GM12892 (cell line): ENCODE measurements around the gene IFITM2.

Experiments
- POLR2A ChIP-seq: IDR thresholded peaks from 2 replicates; pipeline ENCODE4 v1.6.1; 2011; ENCODE audit warnings: low read depth, low read length, control low read depth
- POLR2AphosphoS5 ChIP-seq: IDR thresholded peaks from 2 replicates; pipeline ENCODE4 v1.6.1; 2011; ENCODE audit warnings: low read depth, low read length, control low read depth
- TAF1 ChIP-seq: IDR thresholded peaks from 2 replicates; pipeline ENCODE4 v1.6.1; 2011; ENCODE audit warnings: low read depth, mild to moderate bottlenecking, control low read depth, low read length, borderline replicate concordance

- no peak for TF ChIP-seq POLR2AphosphoS5
- TF ChIP-seq POLR2A = no peak
- no peak for TF ChIP-seq TAF1
These were observed 50.6 kb downstream of the IFITM2 start for GRCh38 chr11:358129-358800.
